Parathyroid adenoma (tissue), 2 donors: ENCODE results near the gene LAMA5.

Source experiments
- H2AFZ ChIP-seq: fragments of 300-600 bp; sonication (generic); one replicate; pipeline ENCODE4 v1.7.0; 2017; ENCODE audit warnings: antibody characterized with exemption, mild to moderate bottlenecking
- H3K27ac ChIP-seq: fragments of 300-600 bp; sonication (generic); one replicate; pipeline ENCODE4 v1.7.0; 2017
- H3K27me3 ChIP-seq: fragments of 300-600 bp; sonication (generic); one replicate; pipeline ENCODE4 v1.7.0; 2017; ENCODE audit warnings: low read length; ENCODE audit not compliant: control insufficient read depth, insufficient read depth
- H3K36me3 ChIP-seq: fragments of 300-600 bp; sonication (generic); one replicate; pipeline ENCODE4 v1.7.0; 2017; ENCODE audit warnings: low read length; ENCODE audit not compliant: control insufficient read depth, insufficient read depth
- H3K4me1 ChIP-seq: fragments of 300-600 bp; sonication (generic); one replicate; pipeline ENCODE4 v1.7.0; 2017; ENCODE audit warnings: control low read depth
- H3K4me2 ChIP-seq: fragments of 300-600 bp; sonication (generic); one replicate; pipeline ENCODE4 v1.7.0; 2017; ENCODE audit warnings: low read length
- H3K4me3 ChIP-seq: fragments of 300-600 bp; sonication (generic); one replicate; pipeline ENCODE4 v1.7.0; 2017; ENCODE audit warnings: low read depth, low read length
- H3K79me2 ChIP-seq: fragments of 300-600 bp; sonication (generic); one replicate; pipeline ENCODE4 v1.7.0; 2017; ENCODE audit warnings: control low read depth
- H3K9ac ChIP-seq: fragments of 300-600 bp; sonication (generic); one replicate; pipeline ENCODE4 v1.7.0; 2017; ENCODE audit warnings: mild to moderate bottlenecking
- H3K9me3 ChIP-seq: fragments of 300-600 bp; sonication (generic); one replicate; pipeline ENCODE4 v1.7.0; 2017; ENCODE audit warnings: low read length; ENCODE audit not compliant: control insufficient read depth
- CTCF ChIP-seq: fragments of 300-600 bp; sonication (generic); IDR thresholded peaks from one replicate; pipeline ENCODE4 v1.7.0; 2017; ENCODE audit warnings: antibody characterized with exemption, mild to moderate bottlenecking
- donor health status: primary hyperparathyroidism.

LAMA5 gene

GRCh38 chr20:62335532-62335931 lies 31.6 kb downstream of the LAMA5 start:
- H3K79me2 ChIP-seq, result peaks cover 3% of the 10 kb centered on the region
- no peak overlapping the region for H2AFZ ChIP-seq
- H3K4me2 ChIP-seq, result no peak overlapping the region
- no peak overlapping the region for H3K27ac ChIP-seq
- no peaks in the 10 kb centered on the region for H3K9me3 ChIP-seq
- no peaks in the 10 kb centered on the region for H3K4me1 ChIP-seq
- TF ChIP-seq CTCF, result no peak
- H3K36me3 ChIP-seq, result no peaks in the 10 kb centered on the region
- no peaks in the 10 kb centered on the region for H3K27me3 ChIP-seq
- H3K9ac ChIP-seq, result no peak overlapping the region
- H3K4me3 ChIP-seq, result no peak overlapping the region

- no peak overlapping the region for H2AFZ ChIP-seq
- no peak overlapping the region for H3K4me2 ChIP-seq
- H3K4me1 ChIP-seq, result no peaks in the 10 kb centered on the region
- no peaks in the 10 kb centered on the region for H3K36me3 ChIP-seq
- H3K27me3 ChIP-seq, result no peaks in the 10 kb centered on the region
- no peak for TF ChIP-seq CTCF
- no peak overlapping the region for H3K9ac ChIP-seq
- H3K4me3 ChIP-seq, result no peak overlapping the region
- H3K9me3 ChIP-seq, result no peaks in the 10 kb centered on the region
- H3K79me2 ChIP-seq, result peaks cover 3% of the 10 kb centered on the region
- no peak overlapping the region for H3K27ac ChIP-seq
Observed at GRCh38 chr20:62334881-62335280, 32.2 kb downstream of the LAMA5 start.

- no peak for TF ChIP-seq CTCF
- H3K27ac ChIP-seq, result no peak overlapping the region
- H3K4me3 ChIP-seq, result no peak overlapping the region
- no peaks in the 10 kb centered on the region for H3K9me3 ChIP-seq
- H3K4me1 ChIP-seq, result no peaks in the 10 kb centered on the region
- no peak overlapping the region for H3K9ac ChIP-seq
- no peaks in the 10 kb centered on the region for H3K27me3 ChIP-seq
- H2AFZ ChIP-seq, result no peak overlapping the region
- no peaks in the 10 kb centered on the region for H3K36me3 ChIP-seq
- no peak overlapping the region for H3K4me2 ChIP-seq
- H3K79me2 ChIP-seq, result peaks cover 3% of the 10 kb centered on the region
Observed at GRCh38 chr20:62333820-62334595, 33.1 kb downstream of the LAMA5 start.

GRCh38 chr20:62332989-62333819 lies 33.9 kb downstream of the LAMA5 start:
- Histone ChIP-seq H3K4me1 (no peaks in the 10 kb centered on the region), H3K36me3 (no peaks in the 10 kb centered on the region), H3K9ac (no peak overlapping the region), H3K27ac (no peak overlapping the region), H3K9me3 (no peaks in the 10 kb centered on the region), H2AFZ (no peak overlapping the region), H3K79me2 (peaks cover 3% of the 10 kb centered on the region), H3K4me3 (no peak overlapping the region), H3K4me2 (no peak overlapping the region), H3K27me3 (no peaks in the 10 kb centered on the region)
- TF ChIP-seq CTCF, result no peak
